GM12878 (cell line): Measurements from ENCODE around the gene IRX4. TPM values are rescaled to one million over a fixed set of nuclear protein-coding genes. Genes with fewer than 3 reads are reported as not detected.

ENCODE experiments used
- ATAC-seq: fragments of 200-7000 bp; cut with Tn5 transposase; 3 replicates; pipeline ENCODE4 v1.9.1; 2020; ENCODE audit warnings: mild to moderate bottlenecking, moderate library complexity
- BruUV-seq: library from RNA; stranded (reverse); fragments of 400-500 nt; replicated peaks from 2 replicates; lab custom pipeline; 2021; lab: Mats Ljungman, UMichigan
- CTCF ChIA-PET: fragments of 300-600 bp; sonication (Branson Sonifier 250); formaldehyde crosslinking; extraction: SDS; loops from one replicate; lab custom pipeline; 2021; ENCODE audit warnings: inconsistent platforms; lab: Yijun Ruan, JAX
- POLR2A ChIA-PET: fragments of 350-600 bp; formaldehyde crosslinking; extraction: SDS; loops from one replicate; lab custom pipeline; 2021; ENCODE audit warnings: inconsistent platforms; lab: Charles Lee
- RAD21 ChIA-PET: fragments of 300-600 bp; sonication (Branson Sonifier 250); formaldehyde crosslinking; loops from one replicate; lab custom pipeline; 2023; ENCODE audit warnings: antibody characterized with exemption; ENCODE audit not compliant: unreplicated experiment; lab: Charles Lee
- SMC1A ChIA-PET: fragments of 300-600 bp; sonication (Branson Sonifier 250); formaldehyde crosslinking; loops from one replicate; lab custom pipeline; 2023; ENCODE audit not compliant: unreplicated experiment, uncharacterized antibody; lab: Charles Lee
- DNase-seq: peaks from one replicate; pipeline ENCODE4 v3.0.0-alpha.2; 2011; ENCODE audit warnings: low read depth, low spot score
- FAIRE-seq: peaks from 3 replicates; lab custom pipeline; 2011; peaks lifted over from hg19 to GRCh38; lab: Jason Lieb, UNC
- H2AFZ ChIP-seq: 2 replicates; pipeline ENCODE4 v1.6.0; 2011; ENCODE audit warnings: low read depth, low read length, control low read depth; ENCODE audit not compliant: control insufficient read depth
- H3K27ac ChIP-seq: 2 replicates; pipeline ENCODE4 v1.5.1; 2011; ENCODE audit warnings: control low read depth; ENCODE audit not compliant: control insufficient read depth, insufficient read depth
- H3K27me3 ChIP-seq, 2 experiments: replicated peaks in 1 of 2; 2 replicates each; pipeline versions ENCODE4 v1.6.0 to v1.6.1; 2011; ENCODE audit warnings: low read length in 1 of 2; ENCODE audit not compliant: control insufficient read depth in 2 of 2, insufficient read depth in 2 of 2
- H3K36me3 ChIP-seq, 2 experiments: 2 replicates each; pipeline ENCODE4 v1.5.1; 2011; ENCODE audit warnings: low read length in 1 of 2; ENCODE audit not compliant: control insufficient read depth in 2 of 2, insufficient read depth in 2 of 2
- H3K4me1 ChIP-seq: 2 replicates; pipeline ENCODE4 v1.6.1; 2011; ENCODE audit warnings: mild to moderate bottlenecking, low read length, moderate library complexity, mixed read lengths; ENCODE audit not compliant: control insufficient read depth, insufficient read depth
- H3K4me2 ChIP-seq: 2 replicates; pipeline ENCODE4 v1.6.0; 2011; ENCODE audit warnings: control low read depth; ENCODE audit not compliant: control insufficient read depth, insufficient read depth
- H3K4me3 ChIP-seq: fragments of 200-600 bp; sonication (generic); 2 replicates; pipeline ENCODE4 v1.5.1; 2016
- H3K79me2 ChIP-seq: 2 replicates; pipeline ENCODE4 v1.6.0; 2011; ENCODE audit warnings: low read length; ENCODE audit not compliant: control insufficient read depth, insufficient read depth
- H3K9ac ChIP-seq: 2 replicates; pipeline ENCODE4 v1.8.0; 2011; ENCODE audit warnings: low read length, control low read depth, mixed read lengths; ENCODE audit not compliant: control insufficient read depth, insufficient read depth
- H3K9me3 ChIP-seq: replicated peaks from 3 replicates; pipeline ENCODE4 v1.5.1; 2011; ENCODE audit warnings: mild to moderate bottlenecking, low read length; ENCODE audit not compliant: control insufficient read depth, insufficient read depth
- H4K20me1 ChIP-seq: 2 replicates; pipeline ENCODE4 v1.6.0; 2011; ENCODE audit not compliant: control insufficient read depth, insufficient read depth
- BACH1 ChIP-seq: fragments of 450-650 bp; IDR thresholded peaks from 2 replicates; pipeline ENCODE4 v1.6.1; 2017; ENCODE audit warnings: mild to moderate bottlenecking, borderline replicate concordance
- CBX3 ChIP-seq: fragments of 200-600 bp; sonication (generic); IDR thresholded peaks from 2 replicates; pipeline ENCODE4 v1.6.1; 2016; ENCODE audit warnings: low read depth, borderline replicate concordance
- IKZF1 ChIP-seq: fragments of 450-650 bp; conservative IDR thresholded peaks from 2 replicates; pipeline ENCODE4 v1.6.1; 2017; ENCODE audit warnings: antibody characterized with exemption, mild to moderate bottlenecking
- JUND ChIP-seq: IDR thresholded peaks from 2 replicates; pipeline ENCODE4 v1.6.1; 2012; ENCODE audit warnings: low read depth, mild to moderate bottlenecking, low read length, improper control_type of control experiment, moderate library complexity
- KDM1A ChIP-seq: fragments of 200-600 bp; sonication (generic); IDR thresholded peaks from 2 replicates; pipeline ENCODE4 v1.6.1; 2016; ENCODE audit warnings: borderline replicate concordance
- LARP7 ChIP-seq: fragments of 450-650 bp; IDR thresholded peaks from 2 replicates; pipeline ENCODE4 v1.6.1; 2017; ENCODE audit warnings: mild to moderate bottlenecking
- MAX ChIP-seq: IDR thresholded peaks from 2 replicates; pipeline ENCODE4 v1.6.1; 2012; ENCODE audit warnings: low read depth, low read length, improper control_type of control experiment
- MYB ChIP-seq: fragments of 150-350 bp; IDR thresholded peaks from 2 replicates; pipeline ENCODE4 v1.6.1; 2014; ENCODE audit warnings: mild to moderate bottlenecking, low read depth, low read length, borderline replicate concordance
- NFIC ChIP-seq: IDR thresholded peaks from 2 replicates; pipeline ENCODE4 v1.6.1; 2012; ENCODE audit warnings: low read depth, mild to moderate bottlenecking, inconsistent platforms, low read length, moderate library complexity
- PBX3 ChIP-seq: IDR thresholded peaks from 2 replicates; pipeline ENCODE4 v1.6.1; 2011; ENCODE audit warnings: mild to moderate bottlenecking, low read depth, low read length, moderate library complexity; ENCODE audit not compliant: insufficient replicate concordance
- RAD51 ChIP-seq: fragments of 450-650 bp; IDR thresholded peaks from 2 replicates; pipeline ENCODE4 v1.6.1; 2016; ENCODE audit warnings: moderate library complexity, mild to moderate bottlenecking, inconsistent platforms
- RCOR1 ChIP-seq: conservative IDR thresholded peaks from 2 replicates; pipeline ENCODE4 v1.6.1; 2012; ENCODE audit warnings: low read depth, low read length, improper control_type of control experiment
- REST ChIP-seq: IDR thresholded peaks from 2 replicates; pipeline ENCODE4 v1.6.1; 2012; ENCODE audit warnings: mild to moderate bottlenecking, low read depth, low read length
- SIN3A ChIP-seq: IDR thresholded peaks from 2 replicates; pipeline ENCODE4 v1.6.1; 2012; ENCODE audit warnings: low read depth, low read length, improper control_type of control experiment
- SREBF2 ChIP-seq: IDR thresholded peaks from 2 replicates; pipeline ENCODE4 v1.6.1; 2012; ENCODE audit warnings: mild to moderate bottlenecking, low read length
- WRNIP1 ChIP-seq: IDR thresholded peaks from 2 replicates; pipeline ENCODE4 v1.6.1; 2011; ENCODE audit warnings: low read depth, low read length, improper control_type of control experiment, borderline replicate concordance
- ZNF687 ChIP-seq: fragments of 450-650 bp; IDR thresholded peaks from 2 replicates; pipeline ENCODE4 v1.6.1; 2017; ENCODE audit warnings: mild to moderate bottlenecking, moderate library complexity
- WGBS: methylation state at CpG from one replicate; pipeline ENCODE4 v1.1.6; 2016; ENCODE audit warnings: low lambda C conversion rate; ENCODE audit not compliant: insufficient replicate concordance, insufficient coverage; ENCODE audit errors: missing lambda C conversion rate; 5-methylcytosine and 5-hydroxymethylcytosine counted together
- in situ Hi-C: fragments of 300-500 bp; cut with MboI; formaldehyde crosslinking; loops from 9 replicates; pipeline ENCODE4 v1.14.3; 2018; ENCODE audit warnings: mixed read lengths
- intact Hi-C: fragments of 100-400 bp; cut with micrococcal nuclease; formaldehyde crosslinking; loops from one replicate; pipeline ENCODE4 v1.14.2; 2022; ENCODE audit not compliant: unreplicated experiment
- polyA plus RNA-seq, 11 experiments: library from polyadenylated mRNA; depleted of rRNA in 4 of 11; unstranded in 6 of 11; stranded (reverse) in 5 of 11; fragments of >200 nt; fragmentation: Nextera tagmentation in 4 of 11; fragmentation: Illumina TruSeq in 1 of 11; extraction: Ambion mirVana in 4 of 11; extraction: Trizol in 1 of 11; gene quantifications; 1 replicate in 1 of 11; 2 replicates in 10 of 11; pipeline versions ENCODE4 v1.2.1 to v1.2.3, GENCODE V29; 2011 to 2016; ENCODE audit warnings: inconsistent platforms in 2 of 11, missing spikeins in 2 of 11, low read depth in 1 of 11
- total RNA-seq, 4 experiments: library from RNA; depleted of rRNA in 3 of 4; stranded (reverse); fragments of >200 nt in 3 of 4; fragmentation: Illumina TruSeq in 1 of 4; extraction: Trizol in 1 of 4; gene quantifications; 2 replicates each; pipeline versions ENCODE4 v1.2.1 to v1.2.3, GENCODE V29; 2013 to 2021

Gene IRX4
- total and polyA plus RNA-seq, 10 of the 15 experiments (the other 5 are each of a cell fraction or from before 2014, with no cell fraction given) = not detected

GRCh38 chr5:1913578-1913977 is 30.9 kb upstream of the IRX4 start:
- Histone ChIP-seq H3K9ac (no peak overlapping the region), H3K27ac (no peak overlapping the region), H3K4me1 (no peaks in the 10 kb centered on the region), H4K20me1 (no peaks in the 10 kb centered on the region), H3K79me2 (no peaks in the 10 kb centered on the region), H3K4me2 (no peak overlapping the region), H3K36me3 (no peaks in the 10 kb centered on the region), H3K27me3 (no peaks in the 10 kb centered on the region; a peak in 1 of 4 replicates), H3K9me3 (no peaks in the 10 kb centered on the region), H3K4me3 (no peak overlapping the region), H2AFZ (no peak overlapping the region)
- 64% methylated on average over 15 of the region's 15 CpGs for WGBS
- FAIRE-seq = no peak
- no peak for DNase-seq
- no TSS peak for BruUV-seq
- SMC1A ChIA-PET = no interaction called here
- RAD21 ChIA-PET = no interaction called here
- intact Hi-C loops (no loop called here), in situ Hi-C loops (no loop called here)
- no peak for ATAC-seq
- POLR2A ChIA-PET = no interaction called here
- CTCF ChIA-PET = no interaction called here
- TF ChIP-seq CBX3 = no peak
- TF ChIP-seq BACH1 = no peak
- no peak for TF ChIP-seq WRNIP1
- TF ChIP-seq RAD51 = no peak
- TF ChIP-seq IKZF1 = no peak
- TF ChIP-seq LARP7 = no peak
- no peak for TF ChIP-seq ZNF687
- no peak for TF ChIP-seq REST
- no peak for TF ChIP-seq KDM1A
- TF ChIP-seq SREBF2 = no peak
- TF ChIP-seq SIN3A = no peak
- no peak for TF ChIP-seq RCOR1
- no peak for TF ChIP-seq MYB
- TF ChIP-seq PBX3 = no peak
- TF ChIP-seq NFIC = no peak
- TF ChIP-seq MAX = no peak
- TF ChIP-seq JUND = no peak
